HEK293 (cell line): Measurements from ENCODE around the gene SMIM8.

Source experiments
- CTCF ChIA-PET: fragments of 350-600 bp; formaldehyde crosslinking; extraction: SDS; loops from one replicate; lab custom pipeline; 2021; ENCODE audit warnings: antibody characterized with exemption; lab: Yijun Ruan, JAX
- POLR2A ChIA-PET: fragments of 300-600 bp; formaldehyde crosslinking; extraction: SDS; loops from one replicate; lab custom pipeline; 2020; ENCODE audit warnings: antibody characterized with exemption, inconsistent platforms; lab: Yijun Ruan, JAX
- H3K27ac ChIP-seq: fragments of 200-500 bp; sonication (Bioruptor generic); 2 replicates; pipeline ENCODE4 v1.5.1; 2014; ENCODE audit warnings: low read depth, low read length, control low read depth, inconsistent platforms; ENCODE audit errors: extremely low read depth
- H3K36me3 ChIP-seq, 2 experiments: fragments of 200-500 bp in 1 of 2; sonication (Bioruptor generic) in 1 of 2; 1 replicate in 1 of 2; 2 replicates in 1 of 2; pipeline ENCODE4 v1.5.1; 2014 to 2017; ENCODE audit warnings: inconsistent platforms in 2 of 2, low read length in 2 of 2; ENCODE audit not compliant: control insufficient read depth in 2 of 2, insufficient read depth in 1 of 2
- H3K4me1 ChIP-seq: fragments of 200-500 bp; sonication (Bioruptor generic); 2 replicates; pipeline ENCODE4 v1.5.1; 2014; ENCODE audit warnings: mild to moderate bottlenecking, low read length, inconsistent platforms; ENCODE audit not compliant: control insufficient read depth, insufficient read depth
- H3K4me3 ChIP-seq: 2 replicates; pipeline ENCODE4 v1.5.1; 2011; ENCODE audit warnings: low read depth, mild to moderate bottlenecking, control low read depth, low read length, moderate library complexity
- H3K9me3 ChIP-seq: fragments of 200-500 bp; sonication (Bioruptor generic); 2 replicates; pipeline ENCODE4 v1.5.1; 2014; ENCODE audit warnings: low read depth, low read length, inconsistent platforms; ENCODE audit not compliant: control insufficient read depth, insufficient read depth
- BCL11B ChIP-seq: fragments of 450-650 bp; formaldehyde crosslinking; IDR thresholded peaks from 2 replicates; pipeline ENCODE4 v1.5.1; 2016; ENCODE audit warnings: low read depth, missing biosample characterization, missing genetic modification characterization
- ELK4 ChIP-seq: IDR thresholded peaks from 2 replicates; pipeline ENCODE4 v1.6.1; 2011; ENCODE audit warnings: mild to moderate bottlenecking, low read depth, low read length, borderline replicate concordance
- PATZ1 ChIP-seq: fragments of 450-650 bp; formaldehyde crosslinking; IDR thresholded peaks from 2 replicates; pipeline ENCODE4 v1.5.1; 2016; ENCODE audit warnings: missing biosample characterization, missing genetic modification characterization
- PBX3 ChIP-seq: sonication (generic); formaldehyde crosslinking; IDR thresholded peaks from 2 replicates; pipeline ENCODE4 v1.8.1; 2022; ENCODE audit warnings: mild to moderate bottlenecking, moderate library complexity, missing genetic modification reagents
- SETDB1 ChIP-seq: IDR thresholded peaks from one replicate; pipeline ENCODE4 v1.6.1; 2017; ENCODE audit warnings: mild to moderate bottlenecking, low read length, moderate library complexity, mixed read lengths; ENCODE audit not compliant: insufficient read length
- TSHZ1 ChIP-seq: fragments of 450-650 bp; formaldehyde crosslinking; IDR thresholded peaks from 2 replicates; pipeline ENCODE4 v1.5.1; 2016; ENCODE audit warnings: missing biosample characterization, missing genetic modification characterization, borderline replicate concordance
- ZBTB26 ChIP-seq: fragments of 450-650 bp; formaldehyde crosslinking; optimal IDR thresholded peaks from 2 replicates; pipeline ENCODE3; 2016; ENCODE audit warnings: missing biosample characterization, mild to moderate bottlenecking, missing genetic modification characterization
- ZIC2 ChIP-seq: fragments of 450-650 bp; formaldehyde crosslinking; IDR thresholded peaks from 2 replicates; pipeline ENCODE4 v1.5.1; 2016; ENCODE audit warnings: missing biosample characterization, missing genetic modification characterization
- ZNF121 ChIP-seq: fragments of 450-650 bp; formaldehyde crosslinking; IDR thresholded peaks from 2 replicates; pipeline ENCODE4 v1.5.1; 2016; ENCODE audit warnings: missing biosample characterization, missing genetic modification characterization
- ZNF138 ChIP-seq: fragments of 450-650 bp; formaldehyde crosslinking; IDR thresholded peaks from 2 replicates; pipeline ENCODE4 v1.5.1; 2016; ENCODE audit warnings: missing biosample characterization, missing genetic modification characterization, borderline replicate concordance
- ZNF184 ChIP-seq: fragments of 450-650 bp; IDR thresholded peaks from 2 replicates; pipeline ENCODE4 v1.5.1; 2018; ENCODE audit warnings: missing biosample characterization, mild to moderate bottlenecking, missing genetic modification characterization
- ZNF274 ChIP-seq, 2 experiments: fragments of 200-500 bp in 1 of 2; fragments of 450-650 bp in 1 of 2; sonication (Bioruptor generic) in 1 of 2; formaldehyde crosslinking in 1 of 2; IDR thresholded peaks; 2 replicates each; pipeline versions ENCODE4 v1.5.1 to v1.6.1; 2014 to 2016; ENCODE audit warnings: borderline replicate concordance in 1 of 2, inconsistent platforms in 1 of 2, low read length in 1 of 2, missing biosample characterization in 1 of 2, missing genetic modification characterization in 1 of 2
- ZNF394 ChIP-seq: fragments of 450-650 bp; formaldehyde crosslinking; IDR thresholded peaks from 2 replicates; pipeline ENCODE4 v1.5.1; 2016; ENCODE audit warnings: missing biosample characterization, missing genetic modification characterization, mild to moderate bottlenecking, moderate library complexity, borderline replicate concordance
- ZNF473 ChIP-seq: fragments of 450-650 bp; formaldehyde crosslinking; IDR thresholded peaks from 2 replicates; pipeline ENCODE4 v1.5.1; 2017; ENCODE audit warnings: missing biosample characterization, missing genetic modification characterization
- ZNF529 ChIP-seq: fragments of 450-650 bp; formaldehyde crosslinking; IDR thresholded peaks from 2 replicates; pipeline ENCODE4 v1.5.1; 2017; ENCODE audit warnings: missing genetic modification characterization, missing biosample characterization; ENCODE audit not compliant: insufficient replicate concordance
- ZNF544 ChIP-seq: fragments of 450-650 bp; formaldehyde crosslinking; IDR thresholded peaks from 2 replicates; pipeline ENCODE4 v1.5.0; 2017; ENCODE audit warnings: missing biosample characterization, missing genetic modification characterization
- ZNF692 ChIP-seq: fragments of 450-650 bp; formaldehyde crosslinking; IDR thresholded peaks from 2 replicates; pipeline ENCODE4 v1.5.1; 2016; ENCODE audit warnings: missing biosample characterization, missing genetic modification characterization
- ZNF843 ChIP-seq: fragments of 450-650 bp; formaldehyde crosslinking; IDR thresholded peaks from 2 replicates; pipeline ENCODE4 v1.5.1; 2016; ENCODE audit warnings: missing biosample characterization, missing genetic modification characterization

The SMIM8 gene

GRCh38 chr6:87351583-87351982, 29.2 kb downstream of the SMIM8 start:
- Histone ChIP-seq H3K27ac (no peak overlapping the region), H3K4me1 (no peaks in the 10 kb centered on the region), H3K9me3 (no peaks in the 10 kb centered on the region), H3K4me3 (no peak overlapping the region), H3K36me3 (no peaks in the 10 kb centered on the region)
- POLR2A ChIA-PET = interaction anchor here (1.2 kb wide), 1 partner anchor 13 kb away, joined by 4 read pairs; no protein-coding TSS in a partner anchor
- CTCF ChIA-PET = no interaction called here
- TF ChIP-seq ZNF184 (no peak), ZNF473 (tag by site-specific recombination) (no peak), PBX3 (CRISPR knock-in tag) (no peak), ZNF138 (no peak), ZNF692 (tag by site-specific recombination) (no peak), BCL11B (tag by site-specific recombination) (no peak), ZNF843 (tag by site-specific recombination) (no peak), ELK4 (no peak), ZBTB26 (tag by site-specific recombination) (no peak), ZNF529 (no peak)

GRCh38 chr6:87356181-87356580, 33.8 kb downstream of the SMIM8 start:
- no peak overlapping the region for H3K4me3 ChIP-seq
- no peaks in the 10 kb centered on the region for H3K9me3 ChIP-seq
- H3K36me3 ChIP-seq = no peaks in the 10 kb centered on the region
- TF ChIP-seq ZNF274 (IDR thresholded peaks at IDR 0.05; ENCODE audit: low read length) (no peak), ZNF274 (tag by site-specific recombination; IDR thresholded peaks at IDR 0.05; ENCODE audit: borderline replicate concordance) (no peak), SETDB1 (no peak), ZIC2 (tag by site-specific recombination) (no peak), ZNF544 (tag by site-specific recombination) (no peak)
- TF ChIP-seq, all 188 proteins: peak for 0
- ChIA-PET POLR2A (no interaction called here), CTCF (interaction anchor here (0.6 kb wide), 1 partner anchor 250 kb away, joined by 4 read pairs; no protein-coding TSS in a partner anchor)
- no peaks in the 10 kb centered on the region for H3K4me1 ChIP-seq
- no peak overlapping the region for H3K27ac ChIP-seq

- Histone ChIP-seq H3K27ac (no peak overlapping the region), H3K4me1 (no peaks in the 10 kb centered on the region), H3K4me3 (no peak overlapping the region), H3K36me3 (no peaks in the 10 kb centered on the region), H3K9me3 (no peaks in the 10 kb centered on the region)
- CTCF ChIA-PET = interaction anchor here (0.6 to 0.9 kb wide), 2 partner anchors 10 to 27 kb away, joined by 3 read pairs; no protein-coding TSS in a partner anchor
- POLR2A ChIA-PET = no interaction called here
- TF ChIP-seq PATZ1 (tag by site-specific recombination) (no peak), ZNF394 (tag by site-specific recombination) (no peak), TSHZ1 (tag by site-specific recombination) (no peak), ZNF121 (tag by site-specific recombination) (no peak)
Measured at GRCh38 chr6:87357479-87358196, 35.2 kb downstream of the SMIM8 start.
